H1 (cell line): ENCODE results near the gene PPAT. TPM values are rescaled to one million over a fixed set of nuclear protein-coding genes. Genes with fewer than 3 reads are reported as not detected.

Experiments
- CEBPB ChIP-seq: IDR thresholded peaks from 2 replicates; pipeline ENCODE4 v1.6.1; 2012; ENCODE audit warnings: low read depth, low read length
- CTBP2 ChIP-seq: IDR thresholded peaks from 2 replicates; pipeline ENCODE4 v1.7.0; 2011; ENCODE audit warnings: borderline replicate concordance, mild to moderate bottlenecking, moderate library complexity, mixed read lengths, low read length; ENCODE audit not compliant: insufficient read depth, insufficient read length
- E2F6 ChIP-seq: IDR thresholded peaks from 2 replicates; pipeline ENCODE4 v1.6.1; 2012; ENCODE audit warnings: inconsistent platforms
- EGR1 ChIP-seq: IDR thresholded peaks from 2 replicates; pipeline ENCODE4 v1.6.1; 2011; ENCODE audit warnings: low read depth, low read length, borderline replicate concordance
- KDM5A ChIP-seq: fragments of 200-600 bp; IDR thresholded peaks from 2 replicates; pipeline ENCODE4 v1.7.1; 2012; ENCODE audit warnings: mild to moderate bottlenecking, low read length, inconsistent platforms, mixed read lengths
- MAFK ChIP-seq: IDR thresholded peaks from 2 replicates; pipeline ENCODE4 v1.6.1; 2012; ENCODE audit warnings: low read depth, mild to moderate bottlenecking, improper control_type of control experiment, low read length
- POLR2A ChIP-seq, 2 experiments: IDR thresholded peaks; 1 replicate in 1 of 2; 2 replicates in 1 of 2; pipeline ENCODE4 v1.6.1; 2011; ENCODE audit warnings: low read depth in 2 of 2, low read length in 2 of 2, mild to moderate bottlenecking in 2 of 2; ENCODE audit errors: control extremely low read depth in 1 of 2
- SIN3A ChIP-seq, 2 experiments: IDR thresholded peaks in 1 of 2; conservative IDR thresholded peaks in 1 of 2; 2 replicates each; pipeline ENCODE4 v1.6.1; 2011 to 2012; ENCODE audit warnings: low read length in 2 of 2, improper control_type of control experiment in 1 of 2, low read depth in 1 of 2, mild to moderate bottlenecking in 1 of 2
- SP2 ChIP-seq: IDR thresholded peaks from 2 replicates; pipeline ENCODE4 v1.6.1; 2012; ENCODE audit warnings: mild to moderate bottlenecking, low read length, inconsistent platforms
- polyA plus RNA-seq, 7 experiments: library from polyadenylated mRNA; depleted of rRNA in 3 of 7; stranded (reverse) in 5 of 7; unstranded in 2 of 7; fragments of >200 nt in 5 of 7; fragments of 200-250 nt in 2 of 7; gene quantifications; 1 replicate in 5 of 7; 2 replicates in 1 of 7; 4 replicates in 1 of 7; pipeline versions ENCODE4 v1.2.1 to v1.2.3, GENCODE V29; 2011 to 2013; ENCODE audit warnings: missing spikeins in 2 of 7, mixed read lengths in 2 of 7
- total RNA-seq: library from RNA; stranded (reverse); fragmentation: NEBNext Ultra II Directional; extraction: Animal tissue kit (Norgen Biotek cat#: 25700); gene quantifications from 2 replicates; pipeline ENCODE4 v1.2.1, GENCODE V29; 2021

Gene PPAT
- total and polyA plus RNA-seq, 2 of the 8 experiments (the other 6 are each of a cell fraction or from before 2014, with no cell fraction given): 24.5 to 104 TPM

DNA sequence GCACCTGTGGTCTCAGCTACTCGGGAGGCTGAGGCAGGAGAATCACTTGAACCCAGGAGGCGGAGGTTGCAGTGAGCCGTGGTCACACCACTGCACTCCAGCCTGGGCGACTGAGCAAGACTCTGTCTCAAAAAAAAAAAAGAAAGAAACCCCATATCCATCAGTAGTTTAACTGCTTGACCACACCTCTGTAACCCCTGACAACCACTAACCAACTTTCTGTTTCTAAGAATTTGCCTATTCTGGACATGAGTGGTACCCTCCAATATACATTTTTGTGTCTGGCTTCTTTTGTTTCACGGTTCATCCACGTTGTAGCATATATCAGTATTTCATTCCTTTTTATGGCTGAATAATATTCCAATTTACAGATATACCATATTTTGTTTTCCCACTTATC lies 9.1 kb downstream of the PPAT start (continued):
- no peak for TF ChIP-seq SIN3A (conservative IDR thresholded peaks at IDR 0.05 in 1 of 2, IDR thresholded peaks at IDR 0.05 in 1 of 2; ENCODE audit: low read depth in 1 of 2, low read length in 2 of 2)
- no peak for TF ChIP-seq KDM5A
- TF ChIP-seq SP2: no peak
- no peak for TF ChIP-seq POLR2A (IDR thresholded peaks at IDR 0.05; ENCODE audit: control extremely low read depth in 1 of 2, low read depth in 2 of 2, low read length in 2 of 2)
- TF ChIP-seq CEBPB: no peak
- no peak for TF ChIP-seq EGR1
- no peak for TF ChIP-seq MAFK
- no peak for TF ChIP-seq CTBP2
- TF ChIP-seq E2F6: no peak
